WERI-Rb-1 (cell line): ENCODE data around the gene DENND1B.

Source experiments
- DNase-seq: peaks from one replicate; pipeline ENCODE4 v3.0.0-alpha.2; 2020
- H3K27ac ChIP-seq: fragments of 250-450 bp; sonication (Bioruptor Pico); 2 replicates; pipeline ENCODE4 v1.5.1; 2020; ENCODE audit warnings: mild to moderate bottlenecking, moderate library complexity
- H3K27me3 ChIP-seq: fragments of 250-450 bp; sonication (Bioruptor Pico); 2 replicates; pipeline ENCODE4 v1.5.1; 2021; ENCODE audit warnings: mild to moderate bottlenecking, low read depth, moderate library complexity; ENCODE audit not compliant: insufficient read depth, severe bottlenecking
- H3K36me3 ChIP-seq: fragments of 250-450 bp; sonication (Bioruptor Pico); 2 replicates; pipeline ENCODE4 v1.5.1; 2020; ENCODE audit warnings: mild to moderate bottlenecking, moderate library complexity
- H3K4me3 ChIP-seq: 2 replicates; pipeline ENCODE4 v1.5.1; 2011; ENCODE audit warnings: low read depth, mild to moderate bottlenecking, control low read depth, low read length
- H3K9me3 ChIP-seq: fragments of 250-450 bp; sonication (Bioruptor Pico); 2 replicates; pipeline ENCODE4 v1.5.1; 2021; ENCODE audit warnings: mild to moderate bottlenecking, moderate library complexity; ENCODE audit not compliant: severe bottlenecking
- TF ChIP-seq, protein P1 (sequence below): IDR thresholded peaks from 2 replicates; pipeline ENCODE4 v1.5.1; 2011; ENCODE audit warnings: low read depth, mild to moderate bottlenecking, control low read depth, inconsistent platforms, low read length

The DENND1B gene

DNA sequence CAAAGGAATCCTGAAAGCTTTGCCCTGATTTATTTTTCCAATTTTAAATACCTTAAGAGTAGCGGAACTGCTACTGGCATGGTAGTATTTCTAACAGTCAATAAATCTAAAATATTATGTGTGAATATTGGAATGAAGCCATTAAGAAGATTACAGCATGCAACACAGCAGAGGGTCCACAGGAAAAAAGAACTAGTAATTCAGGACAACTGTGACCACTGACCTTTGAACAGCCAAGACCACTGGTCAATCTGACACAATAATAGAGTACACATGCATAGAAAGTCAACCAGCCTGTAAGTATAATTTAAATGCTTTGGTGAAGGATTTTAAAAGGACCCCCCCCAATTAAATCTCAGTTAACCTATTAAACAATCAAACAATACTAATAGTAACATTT is 171.0 kb downstream of the DENND1B start:
- no peaks in the 10 kb centered on the region for H3K27me3 ChIP-seq
- H3K9me3 ChIP-seq, result no peaks in the 10 kb centered on the region
- no peak overlapping the region for H3K27ac ChIP-seq
- TF ChIP-seq, protein P1, sequence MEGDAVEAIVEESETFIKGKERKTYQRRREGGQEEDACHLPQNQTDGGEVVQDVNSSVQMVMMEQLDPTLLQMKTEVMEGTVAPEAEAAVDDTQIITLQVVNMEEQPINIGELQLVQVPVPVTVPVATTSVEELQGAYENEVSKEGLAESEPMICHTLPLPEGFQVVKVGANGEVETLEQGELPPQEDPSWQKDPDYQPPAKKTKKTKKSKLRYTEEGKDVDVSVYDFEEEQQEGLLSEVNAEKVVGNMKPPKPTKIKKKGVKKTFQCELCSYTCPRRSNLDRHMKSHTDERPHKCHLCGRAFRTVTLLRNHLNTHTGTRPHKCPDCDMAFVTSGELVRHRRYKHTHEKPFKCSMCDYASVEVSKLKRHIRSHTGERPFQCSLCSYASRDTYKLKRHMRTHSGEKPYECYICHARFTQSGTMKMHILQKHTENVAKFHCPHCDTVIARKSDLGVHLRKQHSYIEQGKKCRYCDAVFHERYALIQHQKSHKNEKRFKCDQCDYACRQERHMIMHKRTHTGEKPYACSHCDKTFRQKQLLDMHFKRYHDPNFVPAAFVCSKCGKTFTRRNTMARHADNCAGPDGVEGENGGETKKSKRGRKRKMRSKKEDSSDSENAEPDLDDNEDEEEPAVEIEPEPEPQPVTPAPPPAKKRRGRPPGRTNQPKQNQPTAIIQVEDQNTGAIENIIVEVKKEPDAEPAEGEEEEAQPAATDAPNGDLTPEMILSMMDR, result no peak
- H3K36me3 ChIP-seq, result no peaks in the 10 kb centered on the region
- H3K4me3 ChIP-seq, result no peak overlapping the region
- no peak for DNase-seq

DNA sequence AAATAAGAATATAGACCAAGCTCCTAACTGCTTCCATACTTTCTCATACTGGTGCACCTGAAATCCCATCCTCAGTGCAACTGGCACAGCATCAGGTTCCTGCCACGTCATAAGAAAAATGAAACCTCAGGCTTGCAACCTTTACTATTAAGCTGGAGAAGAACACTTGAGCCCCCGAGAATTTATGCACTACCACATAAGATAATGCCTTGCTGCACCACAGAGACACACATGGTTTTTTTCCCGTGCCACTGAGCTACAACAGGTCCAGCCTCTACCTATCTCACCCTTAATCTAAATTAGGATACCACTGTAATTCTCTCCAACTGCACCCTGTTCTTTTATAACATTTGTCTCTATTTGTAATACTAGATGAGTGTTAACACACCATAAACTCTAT is 174.5 kb downstream of the DENND1B start:
- Histone ChIP-seq H3K36me3 (no peaks in the 10 kb centered on the region), H3K4me3 (no peak overlapping the region), H3K27ac (no peak overlapping the region), H3K27me3 (no peaks in the 10 kb centered on the region), H3K9me3 (no peaks in the 10 kb centered on the region)
- no peak for DNase-seq
- TF ChIP-seq, protein P1, result no peak

DNA sequence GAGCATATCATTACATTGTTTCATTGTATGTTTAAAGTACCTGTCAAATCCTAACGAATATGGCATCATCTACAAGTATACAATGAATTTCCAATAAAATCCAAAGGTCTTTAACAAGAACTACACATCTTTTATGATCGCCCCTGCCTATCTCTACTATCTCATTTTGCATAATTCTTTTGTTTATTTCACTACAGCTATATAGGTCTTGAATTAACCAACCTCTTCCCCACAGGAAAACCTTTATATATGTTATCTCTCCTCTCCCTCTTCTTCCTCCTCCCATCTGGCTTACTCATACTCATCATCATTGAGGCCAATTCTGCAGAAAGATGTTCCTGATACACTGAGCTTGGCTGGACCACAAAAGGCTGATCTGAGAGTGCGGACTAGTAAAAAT is 175.5 kb downstream of the DENND1B start:
- DNase-seq, result no peak
- no peaks in the 10 kb centered on the region; the same call in 1 of the 2 replicates for H3K36me3 ChIP-seq
- no peaks in the 10 kb centered on the region for H3K9me3 ChIP-seq
- no peak overlapping the region for H3K27ac ChIP-seq
- H3K4me3 ChIP-seq, result no peak overlapping the region
- TF ChIP-seq, protein P1, result no peak
- H3K27me3 ChIP-seq, result no peaks in the 10 kb centered on the region

DNA sequence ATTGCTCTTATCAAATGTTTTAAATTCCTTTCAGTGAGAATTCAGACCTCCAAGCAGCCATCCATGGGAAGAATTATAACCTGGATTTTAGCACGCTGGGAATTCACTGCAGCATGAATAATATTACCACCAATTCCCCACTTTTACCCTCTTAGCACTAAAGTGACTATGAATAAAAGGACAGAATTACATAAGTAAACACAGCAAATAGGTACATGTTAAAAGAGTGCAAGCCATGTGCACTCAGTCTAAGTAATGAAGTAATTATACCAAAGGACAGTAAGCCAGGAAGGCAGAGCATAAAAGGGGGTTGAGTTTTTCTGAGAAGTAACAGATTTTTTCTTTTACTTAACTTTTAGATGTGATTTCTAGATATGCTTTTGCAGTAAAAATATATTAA is 176.3 kb downstream of the DENND1B start:
- DNase-seq, result no peak
- H3K27me3 ChIP-seq, result no peaks in the 10 kb centered on the region
- H3K36me3 ChIP-seq, result no peaks in the 10 kb centered on the region; the same call in 1 of the 2 replicates
- no peak overlapping the region for H3K27ac ChIP-seq
- H3K4me3 ChIP-seq, result no peak overlapping the region
- TF ChIP-seq, protein P1, result no peak
- no peaks in the 10 kb centered on the region for H3K9me3 ChIP-seq

- Histone ChIP-seq H3K27me3 (no peaks in the 10 kb centered on the region), H3K27ac (no peak overlapping the region), H3K36me3 (no peaks in the 10 kb centered on the region; the same call in 1 of the 2 replicates), H3K9me3 (no peaks in the 10 kb centered on the region), H3K4me3 (no peak overlapping the region)
- no peak for DNase-seq
- TF ChIP-seq, protein P1, result no peak
These were observed 179.9 kb downstream of the DENND1B start for GRCh38 chr1:197595304-197595904.

DNA sequence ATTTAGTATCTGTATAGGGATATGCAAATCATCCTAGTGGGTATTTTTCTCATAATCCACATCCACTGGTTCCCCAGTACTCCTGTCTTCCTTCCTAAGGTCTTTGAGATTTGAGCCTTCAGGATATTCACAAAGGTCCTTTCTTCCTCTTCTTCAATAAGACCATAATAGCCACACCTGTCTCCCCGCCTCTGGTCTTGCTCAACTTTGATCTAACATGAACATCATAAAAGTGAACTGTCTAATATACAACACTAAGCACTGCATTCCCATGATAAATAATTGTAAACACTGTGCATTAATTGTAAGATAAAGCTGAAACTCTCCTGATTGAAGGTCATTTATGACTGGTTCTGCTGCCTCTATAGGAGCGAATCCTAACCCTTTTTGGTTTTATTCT is 184.6 kb downstream of the DENND1B start:
- TF ChIP-seq, protein P1, result no peak
- no peaks in the 10 kb centered on the region for H3K9me3 ChIP-seq
- no peak overlapping the region for H3K27ac ChIP-seq
- DNase-seq, result no peak
- H3K27me3 ChIP-seq, result no peaks in the 10 kb centered on the region
- no peak overlapping the region for H3K4me3 ChIP-seq
- H3K36me3 ChIP-seq, result no peaks in the 10 kb centered on the region; the same call in 1 of the 2 replicates
